ENCODE measurements around the gene NANOG. TPM values are rescaled to one million over a fixed set of nuclear protein-coding genes. Genes with fewer than 3 reads are reported as not detected.

NANOG gene
- total and polyA plus RNA-seq, 2 experiments from 2014 or later: 48.5 to 134 TPM

DNA sequence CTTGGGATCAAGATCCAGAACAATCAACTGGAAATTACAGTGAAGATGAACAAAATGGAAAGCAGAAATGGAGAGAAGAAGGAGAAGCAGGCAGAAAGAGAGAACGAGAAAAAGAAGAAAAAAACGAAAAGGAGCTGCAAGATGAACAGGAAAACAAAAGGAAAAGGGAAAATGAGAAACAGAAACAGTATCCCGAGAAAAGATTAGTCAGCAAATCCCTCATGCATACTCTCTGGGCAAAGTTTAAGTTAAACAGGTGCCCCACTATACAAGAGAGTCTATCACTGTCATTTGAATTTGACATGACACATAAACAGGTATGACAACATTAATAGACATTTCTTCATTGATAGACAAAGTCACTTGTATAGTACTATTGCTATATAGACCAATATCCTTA is 19.2 kb upstream of the NANOG start (continued):
- TF ChIP-seq, protein P1, sequence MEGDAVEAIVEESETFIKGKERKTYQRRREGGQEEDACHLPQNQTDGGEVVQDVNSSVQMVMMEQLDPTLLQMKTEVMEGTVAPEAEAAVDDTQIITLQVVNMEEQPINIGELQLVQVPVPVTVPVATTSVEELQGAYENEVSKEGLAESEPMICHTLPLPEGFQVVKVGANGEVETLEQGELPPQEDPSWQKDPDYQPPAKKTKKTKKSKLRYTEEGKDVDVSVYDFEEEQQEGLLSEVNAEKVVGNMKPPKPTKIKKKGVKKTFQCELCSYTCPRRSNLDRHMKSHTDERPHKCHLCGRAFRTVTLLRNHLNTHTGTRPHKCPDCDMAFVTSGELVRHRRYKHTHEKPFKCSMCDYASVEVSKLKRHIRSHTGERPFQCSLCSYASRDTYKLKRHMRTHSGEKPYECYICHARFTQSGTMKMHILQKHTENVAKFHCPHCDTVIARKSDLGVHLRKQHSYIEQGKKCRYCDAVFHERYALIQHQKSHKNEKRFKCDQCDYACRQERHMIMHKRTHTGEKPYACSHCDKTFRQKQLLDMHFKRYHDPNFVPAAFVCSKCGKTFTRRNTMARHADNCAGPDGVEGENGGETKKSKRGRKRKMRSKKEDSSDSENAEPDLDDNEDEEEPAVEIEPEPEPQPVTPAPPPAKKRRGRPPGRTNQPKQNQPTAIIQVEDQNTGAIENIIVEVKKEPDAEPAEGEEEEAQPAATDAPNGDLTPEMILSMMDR (conservative IDR thresholded peaks at IDR 0.05; ENCODE audit: low read depth in 2 of 2): no peak

DNA sequence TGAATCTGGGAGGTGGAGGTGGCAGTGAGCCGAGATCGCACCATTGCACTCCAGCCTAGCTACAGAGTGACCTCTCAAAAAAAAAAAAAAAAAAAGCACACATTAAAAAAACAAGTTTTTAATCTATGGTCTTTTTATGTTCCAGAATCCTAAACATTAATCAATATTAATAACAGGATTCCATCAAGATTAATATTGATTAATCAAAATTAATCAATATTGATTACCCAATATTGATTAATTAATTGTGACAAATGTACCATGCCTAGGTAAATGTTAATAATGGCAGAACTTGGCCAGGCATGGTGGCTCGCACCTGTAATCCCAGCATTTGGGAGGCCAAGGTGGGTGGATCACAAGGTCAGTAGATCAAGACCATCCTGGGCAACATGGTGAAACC is 7.9 kb upstream of the NANOG start:
- H3K27ac ChIP-seq (ENCODE audit: low read depth): no peak overlapping the region
- Mint-ChIP-seq H3K9me3 (no peaks in the 10 kb centered on the region), H3K4me3 (no peak overlapping the region), H3K27ac (no peak overlapping the region), H3K36me3 (ENCODE audit: low read depth) (no peaks in the 10 kb centered on the region), H3K4me1 (peaks cover 14% of the 10 kb centered on the region), H3K27me3 (ENCODE audit: insufficient read depth, low read depth, poor library complexity) (peaks cover 3% of the 10 kb centered on the region)
- no peak for DNase-seq (ENCODE audit: low spot score)
- no peaks in the 10 kb centered on the region for H3K36me3 ChIP-seq (ENCODE audit: insufficient read depth)
- H4K20me1 ChIP-seq (replicated peaks; ENCODE audit: insufficient read depth): no peaks in the 10 kb centered on the region
- no peak overlapping the region for H3K4me3 ChIP-seq
- no peak overlapping the region for H3K4me2 ChIP-seq
- no peaks in the 10 kb centered on the region for H3K9me2 ChIP-seq (ENCODE audit: insufficient read depth)
- H3F3A ChIP-seq (replicated peaks; ENCODE audit: low read depth): no peaks in the 10 kb centered on the region
- peaks cover 14% of the 10 kb centered on the region for H3K4me1 ChIP-seq (ENCODE audit: insufficient read depth)
- ATAC-seq: no peak
- no peaks in the 10 kb centered on the region for H3K79me2 ChIP-seq (replicated peaks; ENCODE audit: insufficient read depth)
- H3K27me3 ChIP-seq (ENCODE audit: insufficient read depth): no peaks in the 10 kb centered on the region
- no peak overlapping the region for H2AFZ ChIP-seq
- TF ChIP-seq, protein P2, sequence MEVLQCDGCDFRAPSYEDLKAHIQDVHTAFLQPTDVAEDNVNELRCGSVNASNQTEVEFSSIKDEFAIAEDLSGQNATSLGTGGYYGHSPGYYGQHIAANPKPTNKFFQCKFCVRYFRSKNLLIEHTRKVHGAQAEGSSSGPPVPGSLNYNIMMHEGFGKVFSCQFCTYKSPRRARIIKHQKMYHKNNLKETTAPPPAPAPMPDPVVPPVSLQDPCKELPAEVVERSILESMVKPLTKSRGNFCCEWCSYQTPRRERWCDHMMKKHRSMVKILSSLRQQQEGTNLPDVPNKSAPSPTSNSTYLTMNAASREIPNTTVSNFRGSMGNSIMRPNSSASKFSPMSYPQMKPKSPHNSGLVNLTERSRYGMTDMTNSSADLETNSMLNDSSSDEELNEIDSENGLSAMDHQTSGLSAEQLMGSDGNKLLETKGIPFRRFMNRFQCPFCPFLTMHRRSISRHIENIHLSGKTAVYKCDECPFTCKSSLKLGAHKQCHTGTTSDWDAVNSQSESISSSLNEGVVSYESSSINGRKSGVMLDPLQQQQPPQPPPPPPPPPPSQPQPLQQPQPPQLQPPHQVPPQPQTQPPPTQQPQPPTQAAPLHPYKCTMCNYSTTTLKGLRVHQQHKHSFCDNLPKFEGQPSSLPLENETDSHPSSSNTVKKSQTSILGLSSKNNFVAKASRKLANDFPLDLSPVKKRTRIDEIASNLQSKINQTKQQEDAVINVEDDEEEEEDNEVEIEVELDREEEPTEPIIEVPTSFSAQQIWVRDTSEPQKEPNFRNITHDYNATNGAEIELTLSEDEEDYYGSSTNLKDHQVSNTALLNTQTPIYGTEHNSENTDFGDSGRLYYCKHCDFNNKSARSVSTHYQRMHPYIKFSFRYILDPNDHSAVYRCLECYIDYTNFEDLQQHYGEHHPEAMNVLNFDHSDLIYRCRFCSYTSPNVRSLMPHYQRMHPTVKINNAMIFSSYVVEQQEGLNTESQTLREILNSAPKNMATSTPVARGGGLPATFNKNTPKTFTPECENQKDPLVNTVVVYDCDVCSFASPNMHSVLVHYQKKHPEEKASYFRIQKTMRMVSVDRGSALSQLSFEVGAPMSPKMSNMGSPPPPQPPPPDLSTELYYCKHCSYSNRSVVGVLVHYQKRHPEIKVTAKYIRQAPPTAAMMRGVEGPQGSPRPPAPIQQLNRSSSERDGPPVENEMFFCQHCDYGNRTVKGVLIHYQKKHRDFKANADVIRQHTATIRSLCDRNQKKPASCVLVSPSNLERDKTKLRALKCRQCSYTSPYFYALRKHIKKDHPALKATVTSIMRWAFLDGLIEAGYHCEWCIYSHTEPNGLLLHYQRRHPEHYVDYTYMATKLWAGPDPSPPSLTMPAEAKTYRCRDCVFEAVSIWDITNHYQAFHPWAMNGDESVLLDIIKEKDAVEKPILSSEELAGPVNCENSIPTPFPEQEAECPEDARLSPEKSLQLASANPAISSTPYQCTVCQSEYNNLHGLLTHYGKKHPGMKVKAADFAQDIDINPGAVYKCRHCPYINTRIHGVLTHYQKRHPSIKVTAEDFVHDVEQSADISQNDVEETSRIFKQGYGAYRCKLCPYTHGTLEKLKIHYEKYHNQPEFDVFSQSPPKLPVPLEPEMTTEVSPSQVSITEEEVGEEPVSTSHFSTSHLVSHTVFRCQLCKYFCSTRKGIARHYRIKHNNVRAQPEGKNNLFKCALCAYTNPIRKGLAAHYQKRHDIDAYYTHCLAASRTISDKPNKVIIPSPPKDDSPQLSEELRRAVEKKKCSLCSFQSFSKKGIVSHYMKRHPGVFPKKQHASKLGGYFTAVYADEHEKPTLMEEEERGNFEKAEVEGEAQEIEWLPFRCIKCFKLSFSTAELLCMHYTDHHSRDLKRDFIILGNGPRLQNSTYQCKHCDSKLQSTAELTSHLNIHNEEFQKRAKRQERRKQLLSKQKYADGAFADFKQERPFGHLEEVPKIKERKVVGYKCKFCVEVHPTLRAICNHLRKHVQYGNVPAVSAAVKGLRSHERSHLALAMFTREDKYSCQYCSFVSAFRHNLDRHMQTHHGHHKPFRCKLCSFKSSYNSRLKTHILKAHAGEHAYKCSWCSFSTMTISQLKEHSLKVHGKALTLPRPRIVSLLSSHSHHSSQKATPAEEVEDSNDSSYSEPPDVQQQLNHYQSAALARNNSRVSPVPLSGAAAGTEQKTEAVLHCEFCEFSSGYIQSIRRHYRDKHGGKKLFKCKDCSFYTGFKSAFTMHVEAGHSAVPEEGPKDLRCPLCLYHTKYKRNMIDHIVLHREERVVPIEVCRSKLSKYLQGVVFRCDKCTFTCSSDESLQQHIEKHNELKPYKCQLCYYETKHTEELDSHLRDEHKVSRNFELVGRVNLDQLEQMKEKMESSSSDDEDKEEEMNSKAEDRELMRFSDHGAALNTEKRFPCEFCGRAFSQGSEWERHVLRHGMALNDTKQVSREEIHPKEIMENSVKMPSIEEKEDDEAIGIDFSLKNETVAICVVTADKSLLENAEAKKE (CRISPR knock-in tag; IDR thresholded peaks at IDR 0.05): no peak
- TF ChIP-seq POLR2AphosphoS5 (IDR thresholded peaks at IDR 0.05; ENCODE audit: low read depth) (no peak), CREB1 (CRISPR knock-in tag; IDR thresholded peaks at IDR 0.05; ENCODE audit: low read depth) (no peak), EZH2 (IDR thresholded peaks at IDR 0.05; ENCODE audit: low read depth, unreplicated experiment) (no peak), ZNF114 (CRISPR knock-in tag; IDR thresholded peaks at IDR 0.05) (no peak), STAT1 (IDR thresholded peaks at IDR 0.05; ENCODE audit: unreplicated experiment) (no peak), JUNB (IDR thresholded peaks at IDR 0.05; ENCODE audit: unreplicated experiment) (no peak), EZH2phosphoT487 (IDR thresholded peaks at IDR 0.05; ENCODE audit: unreplicated experiment) (no peak)
- TF ChIP-seq, protein P3, sequence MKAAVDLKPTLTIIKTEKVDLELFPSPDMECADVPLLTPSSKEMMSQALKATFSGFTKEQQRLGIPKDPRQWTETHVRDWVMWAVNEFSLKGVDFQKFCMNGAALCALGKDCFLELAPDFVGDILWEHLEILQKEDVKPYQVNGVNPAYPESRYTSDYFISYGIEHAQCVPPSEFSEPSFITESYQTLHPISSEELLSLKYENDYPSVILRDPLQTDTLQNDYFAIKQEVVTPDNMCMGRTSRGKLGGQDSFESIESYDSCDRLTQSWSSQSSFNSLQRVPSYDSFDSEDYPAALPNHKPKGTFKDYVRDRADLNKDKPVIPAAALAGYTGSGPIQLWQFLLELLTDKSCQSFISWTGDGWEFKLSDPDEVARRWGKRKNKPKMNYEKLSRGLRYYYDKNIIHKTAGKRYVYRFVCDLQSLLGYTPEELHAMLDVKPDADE (IDR thresholded peaks at IDR 0.05): no peak
- TF ChIP-seq, protein P1 (conservative IDR thresholded peaks at IDR 0.05; ENCODE audit: low read depth in 2 of 2): no peak

Data from GM23338 (cell line).